GM12878 (cell line): ENCODE measurements around the gene DNAI7. TPM values are rescaled to one million over a fixed set of nuclear protein-coding genes. Genes with fewer than 3 reads are reported as not detected.
A peak's percentile ranks its signal among the peaks of the same experiment; 100 is the strongest.

Source experiments
- ATAC-seq: fragments of 200-7000 bp; cut with Tn5 transposase; 3 replicates; pipeline ENCODE4 v1.9.1; 2020; ENCODE audit warnings: mild to moderate bottlenecking, moderate library complexity
- BruUV-seq: library from RNA; stranded (reverse); fragments of 400-500 nt; replicated peaks from 2 replicates; lab custom pipeline; 2021; lab: Mats Ljungman, UMichigan
- CTCF ChIA-PET: fragments of 300-600 bp; sonication (Branson Sonifier 250); formaldehyde crosslinking; extraction: SDS; loops from one replicate; lab custom pipeline; 2021; ENCODE audit warnings: inconsistent platforms; lab: Yijun Ruan, JAX
- POLR2A ChIA-PET: fragments of 350-600 bp; formaldehyde crosslinking; extraction: SDS; loops from one replicate; lab custom pipeline; 2021; ENCODE audit warnings: inconsistent platforms; lab: Charles Lee
- RAD21 ChIA-PET: fragments of 300-600 bp; sonication (Branson Sonifier 250); formaldehyde crosslinking; loops from one replicate; lab custom pipeline; 2023; ENCODE audit warnings: antibody characterized with exemption; ENCODE audit not compliant: unreplicated experiment; lab: Charles Lee
- SMC1A ChIA-PET: fragments of 300-600 bp; sonication (Branson Sonifier 250); formaldehyde crosslinking; loops from one replicate; lab custom pipeline; 2023; ENCODE audit not compliant: unreplicated experiment, uncharacterized antibody; lab: Charles Lee
- DNase-seq: peaks from one replicate; pipeline ENCODE4 v3.0.0-alpha.2; 2011; ENCODE audit warnings: low read depth, low spot score
- FAIRE-seq: peaks from 3 replicates; lab custom pipeline; 2011; peaks lifted over from hg19 to GRCh38; lab: Jason Lieb, UNC
- H2AFZ ChIP-seq: 2 replicates; pipeline ENCODE4 v1.6.0; 2011; ENCODE audit warnings: low read depth, low read length, control low read depth; ENCODE audit not compliant: control insufficient read depth
- H3K27ac ChIP-seq: 2 replicates; pipeline ENCODE4 v1.5.1; 2011; ENCODE audit warnings: control low read depth; ENCODE audit not compliant: control insufficient read depth, insufficient read depth
- H3K27me3 ChIP-seq, 2 experiments: replicated peaks in 1 of 2; 2 replicates each; pipeline versions ENCODE4 v1.6.0 to v1.6.1; 2011; ENCODE audit warnings: low read length in 1 of 2; ENCODE audit not compliant: control insufficient read depth in 2 of 2, insufficient read depth in 2 of 2
- H3K36me3 ChIP-seq, 2 experiments: 2 replicates each; pipeline ENCODE4 v1.5.1; 2011; ENCODE audit warnings: low read length in 1 of 2; ENCODE audit not compliant: control insufficient read depth in 2 of 2, insufficient read depth in 2 of 2
- H3K4me1 ChIP-seq: 2 replicates; pipeline ENCODE4 v1.6.1; 2011; ENCODE audit warnings: mild to moderate bottlenecking, low read length, moderate library complexity, mixed read lengths; ENCODE audit not compliant: control insufficient read depth, insufficient read depth
- H3K4me2 ChIP-seq: 2 replicates; pipeline ENCODE4 v1.6.0; 2011; ENCODE audit warnings: control low read depth; ENCODE audit not compliant: control insufficient read depth, insufficient read depth
- H3K4me3 ChIP-seq: fragments of 200-600 bp; sonication (generic); 2 replicates; pipeline ENCODE4 v1.5.1; 2016
- H3K79me2 ChIP-seq: 2 replicates; pipeline ENCODE4 v1.6.0; 2011; ENCODE audit warnings: low read length; ENCODE audit not compliant: control insufficient read depth, insufficient read depth
- H3K9ac ChIP-seq: 2 replicates; pipeline ENCODE4 v1.8.0; 2011; ENCODE audit warnings: low read length, control low read depth, mixed read lengths; ENCODE audit not compliant: control insufficient read depth, insufficient read depth
- H3K9me3 ChIP-seq: replicated peaks from 3 replicates; pipeline ENCODE4 v1.5.1; 2011; ENCODE audit warnings: mild to moderate bottlenecking, low read length; ENCODE audit not compliant: control insufficient read depth, insufficient read depth
- H4K20me1 ChIP-seq: 2 replicates; pipeline ENCODE4 v1.6.0; 2011; ENCODE audit not compliant: control insufficient read depth, insufficient read depth
- FOS ChIP-seq: IDR thresholded peaks from 3 replicates; pipeline ENCODE4 v1.6.1; 2011; ENCODE audit warnings: borderline replicate concordance; ENCODE audit not compliant: insufficient read length; ENCODE audit errors: extremely low read depth
- MLLT1 ChIP-seq: fragments of 450-650 bp; IDR thresholded peaks from 2 replicates; pipeline ENCODE4 v1.6.1; 2016; ENCODE audit warnings: mild to moderate bottlenecking
- RBBP5 ChIP-seq: fragments of 200-600 bp; sonication (generic); conservative IDR thresholded peaks from 2 replicates; pipeline ENCODE4 v1.6.1; 2016
- SMARCA5 ChIP-seq: fragments of 450-650 bp; IDR thresholded peaks from 2 replicates; pipeline ENCODE4 v1.6.1; 2017; ENCODE audit warnings: mild to moderate bottlenecking
- SPI1 ChIP-seq: IDR thresholded peaks from 2 replicates; pipeline ENCODE4 v1.6.1; 2011; ENCODE audit warnings: low read depth, mild to moderate bottlenecking, low read length, moderate library complexity, borderline replicate concordance; ENCODE audit not compliant: insufficient read depth
- WGBS: methylation state at CpG from one replicate; pipeline ENCODE4 v1.1.6; 2016; ENCODE audit warnings: low lambda C conversion rate; ENCODE audit not compliant: insufficient replicate concordance, insufficient coverage; ENCODE audit errors: missing lambda C conversion rate; 5-methylcytosine and 5-hydroxymethylcytosine counted together
- in situ Hi-C: fragments of 300-500 bp; cut with MboI; formaldehyde crosslinking; loops from 9 replicates; pipeline ENCODE4 v1.14.3; 2018; ENCODE audit warnings: mixed read lengths
- intact Hi-C: fragments of 100-400 bp; cut with micrococcal nuclease; formaldehyde crosslinking; loops from one replicate; pipeline ENCODE4 v1.14.2; 2022; ENCODE audit not compliant: unreplicated experiment
- polyA plus RNA-seq, 11 experiments: library from polyadenylated mRNA; depleted of rRNA in 4 of 11; unstranded in 6 of 11; stranded (reverse) in 5 of 11; fragments of >200 nt; fragmentation: Nextera tagmentation in 4 of 11; fragmentation: Illumina TruSeq in 1 of 11; extraction: Ambion mirVana in 4 of 11; extraction: Trizol in 1 of 11; gene quantifications; 1 replicate in 1 of 11; 2 replicates in 10 of 11; pipeline versions ENCODE4 v1.2.1 to v1.2.3, GENCODE V29; 2011 to 2016; ENCODE audit warnings: inconsistent platforms in 2 of 11, missing spikeins in 2 of 11, low read depth in 1 of 11
- total RNA-seq, 4 experiments: library from RNA; depleted of rRNA in 3 of 4; stranded (reverse); fragments of >200 nt in 3 of 4; fragmentation: Illumina TruSeq in 1 of 4; extraction: Trizol in 1 of 4; gene quantifications; 2 replicates each; pipeline versions ENCODE4 v1.2.1 to v1.2.3, GENCODE V29; 2013 to 2021

The DNAI7 gene
- total and polyA plus RNA-seq, 10 of the 15 experiments (the other 5 are each of a cell fraction or from before 2014, with no cell fraction given) = 0.05 to 0.48 (median 0.13) TPM; not detected in 4

- no peak for TF ChIP-seq FOS
- TF ChIP-seq RBBP5 = no peak
- no peak for TF ChIP-seq SMARCA5
These were observed 92.6 kb downstream of the DNAI7 start (continued) for GRCh38 chr12:25102402-25102801.

- no peak for TF ChIP-seq MLLT1
- TF ChIP-seq SPI1 = 0 out of 2 replicates have a peak, but pooled peaks have one; percentile 49
- intact Hi-C loops = no loop called here
- no peak overlapping the region; the same call in 1 of the 2 replicates for H3K4me3 ChIP-seq
- no TSS peak for BruUV-seq
- peaks cover 6 to 29% of the 10 kb centered on the region in 2 experiments for H3K36me3 ChIP-seq
- in situ Hi-C loops = no loop called here
- H2AFZ ChIP-seq = no peak overlapping the region
- no peaks in the 10 kb centered on the region for H4K20me1 ChIP-seq
- FAIRE-seq (no peak), ATAC-seq (peak; percentile 41; the same call in 2 of the 3 replicates), DNase-seq (no peak)
- ChIA-PET POLR2A (interaction anchor here (0.7 kb wide), 2 partner anchors 155 to 261 kb away, joined by 3 to 4 read pairs; no protein-coding TSS in a partner anchor), SMC1A (interaction anchor here (0.6 to 1.1 kb wide), 4 partner anchors 13 to 143 kb away, joined by 3 to 5 read pairs (median 3); a partner anchor contains a TSS), RAD21 (interaction anchor here (0.8 to 1.1 kb wide), 2 partner anchors 110 to 284 kb away, joined by 3 read pairs; no protein-coding TSS in a partner anchor), CTCF (interaction anchor here (1.7 kb wide), 1 partner anchor 10 kb away, joined by 8 read pairs; no protein-coding TSS in a partner anchor)
- H3K79me2 ChIP-seq = no peaks in the 10 kb centered on the region
- H3K27ac ChIP-seq = peak overlapping the region; percentile 57; the same call in 1 of the 2 replicates
- H3K9ac ChIP-seq = no peak overlapping the region
- H3K9me3 ChIP-seq = no peaks in the 10 kb centered on the region
- 4% methylated on average over 4 of the region's 4 CpGs for WGBS
- H3K4me1 ChIP-seq = peaks cover 12% of the 10 kb centered on the region
- H3K27me3 ChIP-seq = no peaks in the 10 kb centered on the region
- peak overlapping the region; percentile 35 for H3K4me2 ChIP-seq
These were observed 93.9 kb downstream of the DNAI7 start for GRCh38 chr12:25101092-25101445.
